ENCODE measurements around the gene SPRTN. TPM values are rescaled to one million over a fixed set of nuclear protein-coding genes. Genes with fewer than 3 reads are reported as not detected.

SPRTN gene
- total and polyA plus RNA-seq, 2 experiments from 2014 or later, result 10.7 to 15.2 TPM

- no peaks in the 10 kb centered on the region for H3K9me3 ChIP-seq (ENCODE audit: low read depth)
- no peaks in the 10 kb centered on the region for H3K27me3 ChIP-seq
- no peak overlapping the region for H3K27ac ChIP-seq
- no peaks in the 10 kb centered on the region for H3K36me3 ChIP-seq
- no peaks in the 10 kb centered on the region for H3K4me1 ChIP-seq (ENCODE audit: low read depth)
- DNase-seq (ENCODE audit: low read depth in 1 of 2, low spot score in 1 of 2), result no peak
- no peak for TF ChIP-seq CTCF (IDR thresholded peaks at IDR 0.05; ENCODE audit: low read depth, low read length)
- no peak overlapping the region for H3K4me3 ChIP-seq
These were observed 11.8 kb upstream of the SPRTN start for GRCh38 chr1:231326248-231326647.

- TF ChIP-seq CTCF (IDR thresholded peaks at IDR 0.05; ENCODE audit: low read depth, low read length), result no peak
- Histone ChIP-seq H3K9me3 (ENCODE audit: low read depth) (no peaks in the 10 kb centered on the region), H3K4me3 (no peak overlapping the region), H3K27me3 (no peaks in the 10 kb centered on the region), H3K36me3 (no peaks in the 10 kb centered on the region), H3K4me1 (ENCODE audit: low read depth) (no peaks in the 10 kb centered on the region), H3K27ac (no peak overlapping the region)
- no peak for DNase-seq (ENCODE audit: low read depth in 1 of 2, low spot score in 1 of 2)
These were observed 10.5 kb upstream of the SPRTN start for GRCh38 chr1:231327617-231328016.

- no peak for TF ChIP-seq CTCF (IDR thresholded peaks at IDR 0.05; ENCODE audit: low read depth, low read length)
- Histone ChIP-seq H3K27me3 (no peaks in the 10 kb centered on the region), H3K9me3 (ENCODE audit: low read depth) (no peaks in the 10 kb centered on the region), H3K27ac (no peak overlapping the region), H3K36me3 (no peaks in the 10 kb centered on the region), H3K4me1 (ENCODE audit: low read depth) (peaks cover 16% of the 10 kb centered on the region), H3K4me3 (no peak overlapping the region)
- DNase-seq (ENCODE audit: low read depth in 1 of 2, low spot score in 1 of 2), result no peak
These were observed 8.6 kb upstream of the SPRTN start for GRCh38 chr1:231329483-231329882.

GRCh38 chr1:231332761-231333160 is 5.3 kb upstream of the SPRTN start:
- no peak for TF ChIP-seq CTCF (IDR thresholded peaks at IDR 0.05; ENCODE audit: low read depth, low read length)
- Histone ChIP-seq H3K27ac (no peak overlapping the region), H3K4me1 (ENCODE audit: low read depth) (peaks cover 38% of the 10 kb centered on the region), H3K4me3 (no peak overlapping the region), H3K36me3 (no peaks in the 10 kb centered on the region), H3K9me3 (ENCODE audit: low read depth) (no peaks in the 10 kb centered on the region), H3K27me3 (no peaks in the 10 kb centered on the region)
- no peak for DNase-seq (ENCODE audit: low read depth in 1 of 2, low spot score in 1 of 2)

- no peaks in the 10 kb centered on the region for H3K36me3 ChIP-seq
- TF ChIP-seq CTCF (IDR thresholded peaks at IDR 0.05; ENCODE audit: low read depth, low read length), result no peak
- H3K9me3 ChIP-seq (ENCODE audit: low read depth), result no peaks in the 10 kb centered on the region
- no peak for DNase-seq (ENCODE audit: low read depth in 1 of 2, low spot score in 1 of 2)
- H3K27ac ChIP-seq, result no peak overlapping the region
- peak overlapping the region; percentile 10 for H3K4me3 ChIP-seq
- H3K4me1 ChIP-seq (ENCODE audit: low read depth), result peaks cover 41% of the 10 kb centered on the region
- H3K27me3 ChIP-seq, result no peaks in the 10 kb centered on the region
These were observed 3.9 kb upstream of the SPRTN start for GRCh38 chr1:231334079-231334666.
